ENCODE data around the gene KDM4C.

- TF ChIP-seq CTCF (IDR thresholded peaks at IDR 0.05; ENCODE audit: borderline replicate concordance, extremely low read depth, low read length, poor library complexity, severe bottlenecking) = no peak
- no peak for TF ChIP-seq EZH2 (IDR thresholded peaks at IDR 0.05; ENCODE audit: borderline replicate concordance, low read depth, low read length, severe bottlenecking)
These were observed 45.7 kb upstream of the KDM4C start for GRCh38 chr9:6712041-6712440.

Data from DND-41 (cell line).